Endothelial cell of umbilical vein (primary cell): ENCODE data around the gene NUP50.

Experiments used
- CTCF ChIP-seq, 2 donors: IDR thresholded peaks; 1 replicate in 1 of 2; 2 replicates in 1 of 2; pipeline ENCODE4 v1.5.1; 2011; ENCODE audit warnings: low read length in 2 of 2, mild to moderate bottlenecking in 2 of 2, moderate library complexity in 2 of 2, control low read depth in 1 of 2, inconsistent platforms in 1 of 2, low read depth in 1 of 2; ENCODE audit not compliant: insufficient read depth in 1 of 2; ENCODE audit errors: extremely low read depth in 1 of 2
- EZH2 ChIP-seq: IDR thresholded peaks from 2 replicates; pipeline ENCODE4 v1.6.1; 2012; ENCODE audit warnings: borderline replicate concordance, low read depth, mild to moderate bottlenecking, moderate library complexity, low read length, inconsistent platforms; ENCODE audit not compliant: severe bottlenecking
- MAX ChIP-seq: IDR thresholded peaks from 2 replicates; pipeline ENCODE4 v1.6.1; 2011; ENCODE audit not compliant: insufficient read depth, insufficient read length
- POLR2A ChIP-seq: IDR thresholded peaks from 2 replicates; pipeline ENCODE4 v1.6.1; 2012; ENCODE audit warnings: low read depth, mild to moderate bottlenecking, control low read depth, low read length
- POLR2AphosphoS5 ChIP-seq: IDR thresholded peaks from 2 replicates; pipeline ENCODE4 v1.6.1; 2012; ENCODE audit warnings: low read depth, mild to moderate bottlenecking, control low read depth, low read length, moderate library complexity; ENCODE audit not compliant: insufficient read depth

- TF ChIP-seq CTCF (IDR thresholded peaks at IDR 0.05; ENCODE audit: extremely low read depth in 1 of 2, insufficient read depth in 1 of 2, low read depth in 1 of 2, low read length in 2 of 2) (no peak), EZH2 (no peak), POLR2AphosphoS5 (no peak), POLR2A (no peak), MAX (no peak)
These were observed 41.7 kb downstream of the NUP50 start for GRCh38 chr22:45205276-45205925.
